NCI-H1105 (cell line): ENCODE measurements around the gene KIF5B.
"Not testable (repeated sequence)": the region's sequence is repeated elsewhere in the genome, so short reads cannot be mapped to it uniquely, and the experiment has no call there.

Experiments used
- DNase-seq: peaks from one replicate; lab custom pipeline; 2025; lab: John Stamatoyannopoulos, UW

Gene KIF5B

DNA sequence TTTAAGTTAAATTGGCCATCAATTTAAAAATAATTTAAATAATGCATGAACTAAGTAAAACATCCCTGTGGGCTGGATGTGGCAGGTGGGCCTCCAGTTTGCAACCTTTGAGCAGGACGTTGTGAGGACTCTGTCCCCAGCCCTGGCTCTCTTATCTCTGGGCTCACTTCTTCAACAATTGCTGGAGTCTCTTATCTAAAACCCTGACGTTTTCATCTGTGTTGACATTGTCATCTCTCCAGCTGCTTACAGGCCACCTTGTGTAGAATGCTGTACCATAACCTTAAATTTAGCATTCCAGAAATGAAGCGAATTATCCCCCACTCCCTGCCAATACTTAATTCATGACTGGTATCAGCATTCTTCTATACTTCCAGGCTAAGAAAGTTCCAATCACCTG is 3.2 kb upstream of the KIF5B start:
- no peak for DNase-seq

DNA sequence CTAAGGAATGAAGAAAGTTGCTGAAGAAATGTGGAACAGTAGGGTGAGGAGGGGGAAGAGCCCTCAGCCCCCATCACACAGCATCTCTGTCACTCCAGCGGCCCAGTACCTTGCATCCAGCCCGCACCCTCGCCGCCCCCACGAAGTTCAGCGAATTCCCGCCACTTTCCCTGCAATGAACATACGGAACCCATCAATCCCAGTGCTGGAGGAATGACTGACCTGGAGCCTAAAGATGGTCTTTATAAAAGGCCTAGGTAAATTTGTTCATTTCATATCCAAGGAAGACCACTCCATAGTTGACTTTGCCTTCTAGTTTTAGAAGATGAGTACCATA is 779 bp upstream of the KIF5B start:
- no peak for DNase-seq

DNA sequence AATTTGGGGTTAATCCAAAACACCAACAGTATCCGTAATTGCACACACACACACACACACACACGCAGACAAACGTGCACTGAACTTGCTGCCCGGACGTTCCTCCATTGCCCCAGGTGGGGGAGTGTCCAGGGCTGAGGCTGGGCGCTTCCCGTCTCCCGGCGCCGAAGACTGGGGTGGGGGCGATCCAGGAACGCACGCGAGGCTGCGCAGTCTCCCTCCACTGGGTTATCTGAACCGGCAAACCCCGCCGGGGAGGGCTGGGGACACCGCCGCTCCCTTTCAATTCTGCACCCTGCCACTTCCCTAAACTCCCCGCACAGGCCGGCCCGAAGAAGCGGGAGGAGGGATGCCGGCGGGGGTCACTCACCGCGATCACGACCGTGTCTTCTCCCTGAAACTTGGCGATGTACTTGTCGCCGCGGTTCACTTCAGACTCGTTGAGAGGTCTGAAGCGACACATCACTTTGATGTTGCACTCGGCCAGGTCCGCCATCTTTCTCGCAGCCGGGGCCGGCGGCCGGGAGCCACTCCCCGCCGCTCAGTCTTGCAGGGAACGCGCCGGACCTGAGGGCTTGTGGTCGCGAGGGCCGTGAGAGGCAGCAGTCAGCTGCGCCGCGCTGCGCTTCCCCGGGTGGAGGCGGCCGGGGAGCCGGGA is 618 bp downstream of the KIF5B start:
- DNase-seq, result no peak

DNA sequence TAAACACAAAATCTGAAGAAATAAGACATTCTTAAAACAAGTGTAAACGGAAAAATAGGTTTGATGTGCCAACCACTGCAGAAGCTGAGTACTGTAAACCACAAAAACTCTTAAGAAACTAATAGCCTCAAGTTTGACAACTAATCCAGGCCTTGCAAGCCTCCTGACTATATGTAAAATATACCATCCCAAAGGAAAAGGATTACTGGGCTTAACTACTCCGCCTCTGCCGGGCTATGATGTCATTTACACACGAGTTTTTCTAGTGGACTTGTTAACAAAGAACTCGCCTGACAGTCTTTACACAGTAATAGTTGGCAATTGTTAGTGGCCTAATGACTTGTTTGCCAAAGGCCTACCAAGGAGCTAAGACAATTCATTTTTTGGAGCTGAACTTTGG is 2.1 kb downstream of the KIF5B start:
- no peak for DNase-seq

DNA sequence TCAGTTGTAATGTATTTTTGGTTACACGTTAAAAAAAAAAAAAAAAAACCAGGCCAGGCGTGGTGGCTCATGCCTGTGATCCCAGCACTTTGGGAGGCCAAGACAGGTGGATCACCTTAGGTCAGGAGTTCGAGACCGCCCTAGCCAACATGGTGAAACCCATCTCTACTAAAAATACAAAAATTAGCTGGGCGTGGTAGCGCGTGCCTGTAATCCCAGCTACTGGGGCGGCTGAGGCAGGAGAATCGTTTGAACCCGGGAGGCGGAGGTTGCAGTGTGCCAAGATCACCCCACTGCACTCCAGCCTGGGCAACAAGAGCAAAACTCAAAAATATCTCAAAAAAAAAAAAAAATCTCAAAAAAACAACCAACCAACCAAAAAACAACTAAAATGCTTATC is 2.8 kb downstream of the KIF5B start:
- not testable (repeated sequence) for DNase-seq

DNA sequence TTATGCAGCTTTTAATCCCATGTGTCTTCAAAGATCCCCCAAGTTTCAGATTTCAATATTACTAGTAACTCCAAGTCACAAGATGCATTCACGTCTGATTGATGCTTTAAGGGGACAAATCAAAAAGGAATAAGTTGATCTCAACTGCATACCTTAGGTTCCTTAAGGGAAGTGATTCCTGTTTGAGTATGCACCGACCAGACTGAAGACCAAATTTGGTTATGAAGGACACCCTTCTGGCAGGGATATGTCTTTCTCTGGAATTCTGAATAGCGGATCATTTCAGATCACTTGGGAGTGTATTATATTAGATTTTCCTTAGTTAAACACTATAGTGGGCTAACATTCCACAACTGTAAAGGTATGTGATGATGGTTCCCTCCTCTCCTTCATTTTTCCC is 4.3 kb downstream of the KIF5B start:
- DNase-seq, result no peak

DNA sequence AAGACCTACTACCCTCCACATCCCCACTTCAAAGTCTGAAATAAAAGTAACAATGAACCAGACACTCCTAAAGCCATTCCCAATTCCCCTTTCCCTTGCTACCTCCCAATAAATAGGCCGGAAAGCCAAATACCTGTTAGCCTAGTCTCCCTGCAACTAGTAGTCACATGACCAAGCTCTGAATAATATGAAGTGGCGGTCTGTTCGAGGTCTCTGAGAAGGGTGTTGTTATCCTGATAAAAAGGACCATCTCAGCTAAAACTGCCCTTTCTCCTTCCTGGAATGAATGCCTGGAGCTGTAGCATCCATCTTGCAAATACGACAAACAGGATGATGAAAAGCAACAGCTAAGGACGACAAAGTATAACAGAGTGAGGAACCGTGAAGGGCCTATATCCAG is 6.0 kb downstream of the KIF5B start:
- no peak for DNase-seq

DNA sequence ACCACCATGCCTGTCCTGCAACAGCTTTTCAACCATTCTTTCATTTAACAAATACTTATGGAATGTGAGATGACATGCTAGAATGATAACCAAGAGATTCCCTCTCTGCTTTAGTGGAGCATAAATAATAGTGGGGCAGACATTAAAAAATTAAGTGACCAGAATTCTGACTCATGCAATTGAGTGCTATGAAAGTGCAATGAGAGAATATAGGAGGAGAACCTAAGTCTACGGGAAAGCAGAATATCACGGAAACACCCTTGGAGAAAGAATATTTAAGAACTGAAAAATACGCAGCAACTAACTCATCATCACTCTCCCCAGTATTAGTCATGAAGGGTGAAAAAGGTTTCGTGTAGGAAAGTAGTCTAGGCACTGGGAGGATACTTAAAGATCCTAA is 7.1 kb downstream of the KIF5B start:
- no peak for DNase-seq

DNA sequence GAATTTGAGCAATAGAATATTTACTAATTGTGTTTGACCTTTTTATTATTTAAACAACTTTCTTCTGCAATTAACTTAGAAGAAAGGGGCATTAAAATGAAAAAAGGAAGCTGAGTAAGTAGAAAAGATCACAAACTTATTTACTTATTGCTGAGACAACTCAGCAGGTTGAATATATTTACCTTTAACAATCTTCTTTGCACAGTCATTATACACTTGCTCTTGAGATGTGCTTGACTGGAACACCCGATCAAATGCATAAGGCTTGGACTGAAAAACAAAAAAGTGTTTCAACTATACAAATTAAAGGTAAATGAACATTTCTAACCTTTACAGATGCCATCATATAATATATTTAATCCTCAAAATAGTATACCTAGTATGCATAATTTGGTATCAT is 7.9 kb downstream of the KIF5B start:
- no peak for DNase-seq

DNA sequence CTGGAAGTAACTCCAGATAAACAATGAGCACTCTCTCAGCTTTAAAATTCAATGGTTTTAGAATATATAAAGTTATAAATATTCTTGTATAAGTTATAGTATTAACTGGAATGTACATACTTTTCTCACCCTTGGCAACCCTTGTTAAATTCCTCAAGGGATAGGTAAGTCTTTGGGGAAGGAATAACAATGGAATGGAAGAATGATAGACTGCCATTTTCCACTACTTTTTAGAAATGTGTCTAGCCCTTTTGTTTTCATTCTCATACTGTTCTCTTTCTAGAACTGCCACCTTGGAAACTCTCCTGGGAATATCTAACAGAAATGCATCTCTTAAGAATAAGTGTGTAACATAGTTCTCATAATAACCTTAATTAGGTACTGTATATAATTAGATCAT is 8.3 kb downstream of the KIF5B start:
- DNase-seq, result no peak

DNA sequence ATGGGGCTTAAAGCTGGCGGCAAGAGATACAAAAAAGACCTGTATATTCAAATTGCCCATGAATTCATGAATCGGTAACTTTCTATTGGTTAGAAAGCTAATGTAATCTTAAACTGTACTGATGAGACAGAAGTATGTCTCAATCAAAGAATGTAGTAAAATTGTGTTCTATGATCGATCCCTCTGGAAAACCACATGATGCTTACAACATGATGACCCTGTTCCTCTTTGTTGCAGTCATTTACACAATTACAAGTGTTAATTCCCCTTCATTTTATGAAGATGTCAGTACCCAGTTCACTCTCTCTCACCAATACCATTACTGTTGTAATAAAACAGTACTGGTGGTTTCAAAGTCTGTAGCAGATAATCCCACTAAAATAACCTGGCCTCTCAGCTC is 10.1 kb downstream of the KIF5B start:
- DNase-seq, result no peak

DNA sequence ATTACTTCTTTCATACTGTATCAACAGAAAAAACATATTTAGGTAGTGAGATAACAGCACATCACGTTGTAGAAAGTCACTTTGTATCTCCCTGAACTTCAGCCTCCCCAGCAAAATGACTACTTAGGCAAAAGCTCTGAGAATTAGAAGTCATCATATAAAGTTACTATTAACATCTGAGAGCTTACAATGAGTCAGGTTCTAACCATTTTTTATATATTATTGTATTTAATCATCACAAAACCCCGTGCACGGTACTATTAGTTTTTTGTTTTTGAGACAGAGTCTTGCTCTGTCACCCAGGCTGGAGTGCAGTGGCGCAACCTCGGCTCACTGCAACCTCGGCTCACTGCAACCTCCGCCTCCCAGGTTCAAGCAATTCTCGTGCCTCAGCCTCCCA is 13.5 kb downstream of the KIF5B start:
- DNase-seq, result not testable (repeated sequence)

DNA sequence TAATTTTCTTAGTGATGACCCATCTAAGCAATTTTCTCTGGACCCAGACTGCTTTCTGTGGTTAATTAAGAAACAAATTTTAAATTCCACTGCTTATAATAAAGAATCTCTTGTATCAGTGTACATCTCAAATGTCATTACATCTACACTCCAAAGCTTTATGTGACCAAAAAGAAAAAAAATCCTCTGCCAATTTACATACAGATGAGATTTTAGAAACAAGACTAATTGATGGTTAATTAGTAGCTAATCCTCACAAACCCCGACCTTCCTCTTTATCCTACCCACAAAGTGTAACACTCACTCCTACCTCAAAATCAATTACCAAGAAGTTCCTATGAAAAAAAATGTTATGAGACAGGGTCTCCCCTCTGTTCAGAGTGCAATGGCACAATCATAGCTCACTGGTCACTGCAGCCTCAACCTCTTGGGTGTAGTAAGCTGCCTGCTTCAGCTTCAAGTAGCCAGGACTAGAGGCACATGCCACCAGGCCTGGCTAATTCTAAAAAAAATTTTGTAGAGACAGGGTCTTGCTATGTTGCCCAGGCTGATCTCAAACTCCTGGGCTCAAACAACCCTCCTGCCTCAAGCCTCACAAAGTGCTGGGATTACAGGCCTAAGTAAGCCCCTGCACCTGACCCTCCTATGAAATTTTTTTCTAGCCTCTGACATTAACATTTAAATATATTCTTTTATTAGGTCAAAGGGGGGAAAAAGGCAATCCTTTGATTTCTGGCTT is 14.8 kb downstream of the KIF5B start:
- DNase-seq, result no peak

DNA sequence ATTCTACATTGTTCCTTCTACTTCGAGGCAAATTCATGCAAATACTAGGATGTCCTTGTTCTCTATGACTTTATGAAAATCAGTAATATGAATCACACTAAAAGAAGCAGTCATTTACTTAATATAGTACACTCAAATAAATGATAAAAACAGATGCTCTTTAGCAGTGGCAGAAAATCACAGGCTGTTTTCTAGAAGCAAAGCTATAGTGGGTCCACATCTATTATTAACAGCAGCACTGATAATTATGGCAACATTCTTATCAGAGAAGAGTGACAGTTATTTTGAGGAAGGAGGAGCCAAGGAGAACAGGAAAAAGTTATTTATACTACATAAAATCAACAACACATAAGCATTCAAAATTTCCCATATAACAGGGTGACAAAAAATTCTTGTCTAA is 16.5 kb downstream of the KIF5B start:
- no peak for DNase-seq

DNA sequence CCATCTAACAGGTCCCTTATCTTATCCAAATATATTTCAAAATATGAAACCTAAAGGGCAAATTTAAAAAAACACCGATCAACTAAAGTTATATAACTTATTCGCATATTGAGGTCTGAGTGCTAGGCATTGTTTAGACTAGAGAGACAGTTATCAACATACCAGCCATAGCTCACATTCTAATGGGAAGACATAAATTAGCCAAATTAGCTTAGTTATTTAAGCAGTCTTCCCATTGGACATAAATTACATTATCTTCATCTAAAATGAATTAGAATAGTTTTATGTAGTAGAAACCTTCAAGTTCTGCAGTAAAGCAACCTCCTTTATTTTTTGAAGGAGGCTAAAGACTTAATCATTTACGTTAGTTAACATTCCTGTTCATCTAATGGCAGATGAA is 17.4 kb downstream of the KIF5B start:
- DNase-seq, result no peak

DNA sequence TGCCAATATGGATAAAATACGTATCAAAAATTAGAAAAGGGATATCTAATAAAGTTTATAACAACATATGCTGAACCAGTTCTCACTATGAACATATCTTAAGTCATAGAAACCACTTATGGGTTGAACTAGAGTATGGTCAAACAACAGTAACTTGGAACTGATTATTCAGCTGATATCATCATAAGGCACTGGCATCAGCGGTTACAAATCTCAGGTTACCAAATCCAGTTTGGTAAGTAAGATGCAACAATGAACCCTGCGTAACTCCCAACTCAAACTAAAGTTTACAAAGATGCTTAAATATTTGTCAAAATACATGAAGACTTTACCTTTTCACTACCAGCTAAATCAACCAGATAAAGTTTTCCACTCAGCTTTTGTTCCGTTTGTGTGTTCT is 19.3 kb downstream of the KIF5B start:
- no peak for DNase-seq

DNA sequence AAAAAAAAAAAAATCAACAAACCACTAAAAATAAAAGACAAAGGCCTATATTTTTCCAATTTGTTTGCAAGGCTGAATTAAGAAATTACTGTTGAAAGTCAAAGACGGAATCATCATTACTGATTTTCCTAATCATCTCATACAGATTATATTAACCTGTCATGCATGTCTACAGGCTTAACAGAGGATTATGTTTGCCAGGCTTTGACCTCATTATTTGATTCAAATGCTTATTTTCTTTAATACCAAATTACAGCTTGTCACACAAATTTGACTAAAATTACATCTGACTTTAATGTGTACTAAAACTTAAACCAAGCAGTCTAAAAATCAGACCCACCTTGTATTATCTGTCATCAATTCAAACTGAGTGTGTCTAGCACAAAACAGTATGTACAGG is 21.2 kb downstream of the KIF5B start:
- DNase-seq, result no peak

DNA sequence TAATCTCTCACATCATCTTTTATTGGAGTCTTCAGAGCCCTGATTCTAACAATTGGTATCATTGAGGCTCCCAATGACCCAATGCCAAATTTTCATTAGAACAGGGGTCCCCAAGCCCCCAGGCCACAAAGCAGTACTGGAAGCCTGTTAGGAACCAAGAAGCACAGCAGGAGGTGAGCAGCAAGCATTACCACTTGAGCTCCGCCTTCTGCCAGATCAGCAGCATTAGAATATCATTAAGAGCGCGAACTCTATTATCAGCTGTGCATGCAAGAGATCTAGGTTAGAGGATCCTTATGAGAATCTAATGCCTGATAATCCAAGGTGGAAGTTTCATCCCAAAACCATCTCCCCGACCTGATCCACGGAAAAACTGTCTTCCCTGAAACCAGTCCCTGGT is 23.1 kb downstream of the KIF5B start:
- DNase-seq, result no peak

DNA sequence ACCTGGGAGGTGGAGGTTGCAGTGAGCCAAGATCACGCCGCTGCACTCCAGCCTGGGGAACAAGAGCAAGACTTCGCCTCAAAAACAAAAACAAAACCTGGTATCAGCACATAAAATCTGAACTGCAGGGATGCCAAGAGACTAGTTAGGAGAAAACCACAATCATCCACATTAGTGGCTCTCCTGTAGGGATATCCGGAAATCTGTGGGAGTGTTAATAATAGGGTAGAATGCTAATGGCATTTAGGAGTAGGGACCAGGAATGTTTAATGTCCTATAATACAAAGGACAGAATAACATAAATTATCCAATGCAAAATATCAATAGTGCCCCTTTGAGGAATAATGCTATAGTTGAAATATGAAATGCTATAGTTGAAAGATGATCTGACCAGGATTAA is 24.3 kb downstream of the KIF5B start:
- no peak for DNase-seq

DNA sequence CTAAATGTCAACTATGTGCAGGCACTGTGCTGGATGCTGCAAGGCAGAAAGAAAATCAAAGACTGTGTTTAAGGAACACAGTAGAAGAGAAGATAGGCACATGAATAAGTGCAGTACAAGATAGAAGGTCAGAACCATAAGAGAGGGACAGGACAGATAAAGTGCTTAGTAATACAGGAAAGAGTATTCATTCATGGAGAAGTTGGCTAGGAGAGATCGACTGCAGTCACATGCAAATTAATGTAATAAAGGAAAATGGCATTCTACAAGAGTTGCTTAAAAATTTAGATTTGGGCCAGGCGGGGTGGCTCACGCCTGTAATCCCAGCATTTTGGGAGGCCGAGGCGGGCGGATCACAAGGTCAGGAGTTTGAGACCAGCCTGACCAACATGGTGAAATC is 24.8 kb downstream of the KIF5B start:
- DNase-seq, result no peak

DNA sequence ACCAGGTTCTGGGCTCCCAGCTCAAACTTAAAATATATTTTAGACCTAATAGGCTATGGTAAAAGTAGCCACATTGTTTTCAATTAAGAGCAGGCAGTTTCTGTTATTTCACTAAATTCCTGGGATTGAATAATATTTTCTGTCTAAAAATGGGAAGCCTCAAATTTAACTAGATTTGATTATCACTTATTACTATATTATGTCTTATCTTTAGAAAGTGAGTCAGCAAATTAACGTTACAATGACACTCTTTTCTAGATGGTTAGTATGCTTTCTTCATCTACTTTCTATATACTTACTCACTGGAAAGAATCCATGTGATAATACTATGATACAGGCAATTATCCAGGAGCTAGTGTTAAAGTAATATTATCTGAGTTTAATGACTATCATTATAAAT is 27.5 kb downstream of the KIF5B start:
- no peak for DNase-seq

DNA sequence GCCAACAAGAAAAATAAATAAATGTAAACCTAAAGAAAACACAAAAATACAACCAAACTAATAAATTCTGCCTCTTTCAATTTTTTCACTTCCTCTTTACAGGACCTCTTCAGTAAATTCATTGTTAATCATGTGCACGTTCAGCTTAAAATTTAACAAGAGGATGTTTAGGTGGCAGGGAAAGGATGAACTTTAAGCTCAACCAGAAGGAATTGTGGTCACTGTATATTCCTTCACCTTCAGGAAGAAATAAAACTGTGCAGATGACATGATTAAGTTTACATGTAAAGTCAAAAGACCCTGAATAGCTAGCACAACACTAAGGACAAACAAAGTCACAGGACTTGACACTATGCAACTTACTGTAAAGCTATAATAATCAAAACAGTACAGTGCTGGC is 33.0 kb downstream of the KIF5B start:
- no peak for DNase-seq

DNA sequence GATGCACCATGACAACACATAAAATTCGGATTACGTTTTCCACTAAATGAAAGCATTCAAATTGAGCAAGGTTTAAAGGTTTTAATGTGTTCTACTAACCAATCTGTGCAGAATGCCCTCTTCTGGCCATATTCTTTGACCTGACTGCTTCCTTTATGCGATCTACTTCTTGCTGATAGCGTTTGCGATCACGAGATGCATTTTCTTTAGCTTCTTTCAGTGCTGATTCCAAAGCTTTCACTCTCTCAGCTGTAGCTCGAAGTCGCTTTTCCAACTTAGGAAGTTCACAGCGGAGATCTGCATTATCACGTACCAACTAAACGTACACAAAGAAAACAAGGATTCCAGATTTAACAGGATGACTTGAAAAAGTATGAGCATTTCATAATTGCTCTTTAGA is 39.2 kb downstream of the KIF5B start:
- no peak for DNase-seq

DNA sequence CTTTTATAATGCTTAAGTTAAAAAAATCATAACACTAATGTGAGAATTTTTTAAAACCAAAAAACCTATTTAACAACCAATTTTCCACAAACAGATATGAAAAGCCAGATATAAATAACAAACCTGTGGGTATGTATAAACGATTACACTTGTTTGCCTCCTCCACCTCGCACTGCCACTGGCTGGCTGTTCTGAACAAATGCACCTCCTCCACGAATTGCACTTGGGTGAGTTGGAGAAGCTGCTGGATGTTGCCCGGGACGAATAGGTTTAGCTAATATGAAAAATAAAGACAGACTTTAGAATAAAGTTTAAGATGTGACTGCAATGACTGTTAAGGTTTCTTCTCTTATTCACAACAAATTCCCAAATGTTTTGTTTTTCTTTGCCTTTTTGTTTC is 40.8 kb downstream of the KIF5B start:
- no peak for DNase-seq
